ENCODE measurements around the gene TNFRSF13B. TPM values are rescaled to one million over a fixed set of nuclear protein-coding genes. Genes with fewer than 3 reads are reported as not detected.

Gene TNFRSF13B
- total RNA-seq (2022; extraction: Qiagen RNA extraction): not detected in 5 replicates

DNA sequence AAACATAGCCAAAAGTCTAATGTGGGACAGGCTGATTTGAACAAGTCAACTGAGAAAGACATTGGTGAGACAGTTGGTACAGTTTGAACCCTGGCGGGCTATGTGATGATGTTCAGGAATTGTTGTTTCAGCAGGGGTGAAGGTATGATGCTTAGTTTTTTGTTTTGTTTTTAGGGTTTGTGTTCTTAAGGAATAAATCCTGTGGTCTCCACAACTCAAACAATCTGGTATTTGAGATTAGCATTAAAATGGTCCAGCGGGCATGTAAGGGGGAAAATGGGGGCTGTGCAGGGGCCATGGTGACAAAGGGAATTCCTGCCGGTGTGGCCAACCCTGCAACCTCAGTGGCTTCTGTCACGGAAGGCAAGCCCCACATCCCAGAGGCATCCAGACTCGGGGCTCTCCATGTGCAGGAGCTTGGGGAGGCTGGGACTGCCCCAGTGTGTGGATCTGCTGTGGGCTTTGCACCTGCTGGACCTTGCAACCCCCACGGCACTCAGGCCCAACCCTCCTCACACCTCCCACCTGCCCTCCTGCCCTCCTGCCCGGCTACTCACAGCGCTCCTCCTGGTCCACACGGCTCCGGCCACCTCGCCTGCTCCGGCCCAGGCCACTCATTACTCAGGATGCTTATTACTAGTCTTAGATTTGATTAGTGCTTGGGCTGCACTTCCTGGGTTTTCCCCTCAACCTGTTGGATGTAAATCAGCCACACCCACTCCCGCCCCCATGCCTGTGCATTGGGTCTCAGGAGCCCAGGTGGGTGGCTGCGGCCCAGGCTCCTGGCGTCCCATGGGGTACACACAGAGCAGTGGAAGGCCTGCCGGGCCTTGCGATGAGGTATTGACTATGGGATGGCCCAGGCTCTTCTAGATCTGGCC is at the start of gene TNFRSF13B:
TSS of gene TNFRSF13B (minus strand) at position 661 of the 881 bp plus-strand sequence. CDS start at position 618, 43 bp downstream.

Other genes starting within 250 kb of the TNFRSF13B start
- gene MPRIP, start 70.3 kb upstream of the TNFRSF13B start, total RNA-seq (2022; extraction: Qiagen RNA extraction): 225 to 397 TPM (median 391 TPM) in 5 replicates
- 5.5 to 6.9 TPM (median 6.2 TPM) in 5 replicates for gene PLD6, start 234.2 kb upstream of the TNFRSF13B start, total RNA-seq (2022; extraction: Qiagen RNA extraction)

Data from A549 treated with dexamethasone at 1 μM for 4 hours (cell line).